SK-N-SH (cell line): ENCODE measurements around the gene FBXO36. TPM values are rescaled to one million over a fixed set of nuclear protein-coding genes. Genes with fewer than 3 reads are reported as not detected.

Source experiments
- CTCF ChIA-PET: fragments of 300-600, 350-600 bp; formaldehyde crosslinking; extraction: SDS; loops from one replicate; lab custom pipeline; 2021; lab: Yijun Ruan, JAX
- POLR2A ChIA-PET: fragments of 350-600 bp; sonication (Branson Sonifier 250); formaldehyde crosslinking; extraction: SDS; loops from one replicate; lab custom pipeline; 2020; ENCODE audit warnings: antibody characterized with exemption, inconsistent platforms; lab: Yijun Ruan, JAX
- DNase-seq: peaks from one replicate; pipeline ENCODE4 v3.0.0; 2012
- H2AFZ ChIP-seq: fragments of 200-600 bp; sonication (generic); 2 replicates; pipeline ENCODE4 v1.8.1; 2016; ENCODE audit warnings: antibody characterized with exemption, mild to moderate bottlenecking, low read depth
- H3F3A ChIP-seq: fragments of 200-600 bp; sonication (generic); replicated peaks from 2 replicates; pipeline ENCODE3; 2016; ENCODE audit warnings: antibody characterized with exemption, mild to moderate bottlenecking; ENCODE audit not compliant: insufficient read depth
- H3K27ac ChIP-seq, 2 experiments: fragments of 200-500 bp in 1 of 2; fragments of 200-600 bp in 1 of 2; sonication (Bioruptor generic) in 1 of 2; sonication (generic), shearing (Covaris generic) in 1 of 2; 2 replicates each; pipeline versions ENCODE4 v1.5.1 to v1.6.1; 2014 to 2016; ENCODE audit warnings: low read depth in 2 of 2, inconsistent platforms in 1 of 2, low read length in 1 of 2, mild to moderate bottlenecking in 1 of 2, mixed read lengths in 1 of 2
- H3K27me3 ChIP-seq: fragments of 200-600 bp; sonication (generic), shearing (Covaris generic); 2 replicates; pipeline ENCODE4 v1.6.1; 2016; ENCODE audit warnings: mixed run types; ENCODE audit not compliant: insufficient read depth
- H3K36me3 ChIP-seq, 2 experiments: fragments of 200-500 bp in 1 of 2; fragments of 200-600 bp in 1 of 2; sonication (Bioruptor generic) in 1 of 2; sonication (generic) in 1 of 2; replicated peaks in 1 of 2; 2 replicates each; pipeline versions ENCODE3 to v1.5.1; 2014 to 2016; ENCODE audit warnings: low read length in 1 of 2, mild to moderate bottlenecking in 1 of 2; ENCODE audit not compliant: insufficient read depth in 2 of 2, control insufficient read depth in 1 of 2
- H3K4me1 ChIP-seq, 2 experiments: fragments of 200-500 bp in 1 of 2; fragments of 200-600 bp in 1 of 2; sonication (Bioruptor generic) in 1 of 2; sonication (generic), shearing (Covaris generic) in 1 of 2; 2 replicates each; pipeline versions ENCODE4 v1.5.1 to v1.6.1; 2014 to 2016; ENCODE audit warnings: low read depth in 1 of 2, low read length in 1 of 2, mixed run types in 1 of 2; ENCODE audit not compliant: insufficient read depth in 2 of 2, control insufficient read depth in 1 of 2
- H3K4me2 ChIP-seq: fragments of 200-600 bp; sonication (generic), shearing (Covaris generic); 2 replicates; pipeline ENCODE4 v1.6.1; 2017; ENCODE audit warnings: mixed run types
- H3K4me3 ChIP-seq, 2 experiments: fragments of 200-500 bp in 1 of 2; fragments of 200-600 bp in 1 of 2; sonication (Bioruptor generic) in 1 of 2; sonication (generic), shearing (Covaris generic) in 1 of 2; 2 replicates each; pipeline versions ENCODE4 v1.5.1 to v1.8.1; 2014 to 2016; ENCODE audit warnings: low read depth in 2 of 2, inconsistent platforms in 1 of 2, low read length in 1 of 2, mild to moderate bottlenecking in 1 of 2, mixed read lengths in 1 of 2, moderate library complexity in 1 of 2
- H3K79me2 ChIP-seq: fragments of 200-600 bp; sonication (generic); 2 replicates; pipeline ENCODE4 v1.8.1; 2017; ENCODE audit warnings: mild to moderate bottlenecking; ENCODE audit not compliant: insufficient read depth
- H3K9ac ChIP-seq: fragments of 200-600 bp; sonication (generic); 2 replicates; pipeline ENCODE4 v1.6.1; 2017; ENCODE audit warnings: mixed run types
- H3K9me2 ChIP-seq: fragments of 200-600 bp; sonication (generic); 2 replicates; pipeline ENCODE4 v1.6.1; 2017; ENCODE audit warnings: mixed run types
- H3K9me3 ChIP-seq: fragments of 200-600 bp; sonication (generic); 2 replicates; pipeline ENCODE4 v1.6.1; 2017; ENCODE audit warnings: mixed run types, mild to moderate bottlenecking, moderate library complexity
- H4K20me1 ChIP-seq: fragments of 200-600 bp; sonication (generic); 2 replicates; pipeline ENCODE4 v1.6.1; 2017; ENCODE audit warnings: mild to moderate bottlenecking, mixed run types; ENCODE audit not compliant: insufficient read depth
- CTCF ChIP-seq: fragments of 200-600 bp; sonication (generic); IDR thresholded peaks from 2 replicates; pipeline ENCODE4 v1.6.1; 2017; ENCODE audit warnings: antibody characterized with exemption, mild to moderate bottlenecking, moderate library complexity
- EP300 ChIP-seq, 2 experiments: IDR thresholded peaks; 2 replicates each; pipeline versions ENCODE4 v1.4.0 to v1.6.1; 2012; ENCODE audit warnings: borderline replicate concordance in 1 of 2, low read depth in 1 of 2, low read length in 1 of 2
- GABPA ChIP-seq: IDR thresholded peaks from 2 replicates; pipeline ENCODE4 v1.4.0; 2012; ENCODE audit warnings: low read depth, mild to moderate bottlenecking
- IRF3 ChIP-seq: fragments of 150-350 bp; IDR thresholded peaks from 2 replicates; pipeline ENCODE4 v1.6.1; 2016; ENCODE audit warnings: mild to moderate bottlenecking, low read depth, low read length
- MEF2A ChIP-seq: IDR thresholded peaks from 2 replicates; pipeline ENCODE4 v1.4.0; 2012; ENCODE audit warnings: low read depth, borderline replicate concordance
- NFIC ChIP-seq: IDR thresholded peaks from 2 replicates; pipeline ENCODE4 v1.4.0; 2012; ENCODE audit warnings: borderline replicate concordance
- POLR2AphosphoS5 ChIP-seq: IDR thresholded peaks from 2 replicates; pipeline ENCODE4 v1.6.1; 2012; ENCODE audit warnings: low read depth, low read length
- REST ChIP-seq: IDR thresholded peaks from 2 replicates; pipeline ENCODE4 v1.6.1; 2012; ENCODE audit warnings: mild to moderate bottlenecking, low read depth, low read length, moderate library complexity
- RFX5 ChIP-seq: IDR thresholded peaks from 2 replicates; pipeline ENCODE4 v1.6.1; 2012; ENCODE audit warnings: mild to moderate bottlenecking, improper control_type of control experiment, low read length
- RXRA ChIP-seq: IDR thresholded peaks from 2 replicates; pipeline ENCODE4 v1.4.0; 2012; ENCODE audit warnings: low read depth, mild to moderate bottlenecking, borderline replicate concordance
- SIN3A ChIP-seq: IDR thresholded peaks from 2 replicates; pipeline ENCODE4 v1.6.1; 2012; ENCODE audit warnings: low read depth, mild to moderate bottlenecking, low read length, moderate library complexity, borderline replicate concordance
- TAF1 ChIP-seq: IDR thresholded peaks from 2 replicates; pipeline ENCODE4 v1.6.1; 2012; ENCODE audit warnings: low read depth, mild to moderate bottlenecking, low read length, moderate library complexity, borderline replicate concordance
- USF1 ChIP-seq: IDR thresholded peaks from 2 replicates; pipeline ENCODE4 v1.4.0; 2012; ENCODE audit warnings: low read depth, borderline replicate concordance
- YY1 ChIP-seq: IDR thresholded peaks from 2 replicates; pipeline ENCODE4 v1.4.0; 2012; ENCODE audit warnings: low read depth, mild to moderate bottlenecking
- ZBTB33 ChIP-seq: IDR thresholded peaks from 2 replicates; pipeline ENCODE4 v1.4.0; 2012; ENCODE audit warnings: low read depth, borderline replicate concordance
- WGBS: methylation state at CpG from one replicate; pipeline ENCODE4 v1.1.6; 2017; ENCODE audit warnings: low lambda C conversion rate; 5-methylcytosine and 5-hydroxymethylcytosine counted together
- polyA plus RNA-seq, 3 experiments: library from polyadenylated mRNA; depleted of rRNA; stranded (reverse); fragments of >200 nt; gene quantifications; 2 replicates each; pipeline ENCODE4 v1.2.3, GENCODE V29; 2012

FBXO36 gene
- polyA plus RNA-seq, 1 of the 3 experiments (the other 2 are of a cell fraction), result 3.9 TPM

- TF ChIP-seq IRF3, result no peak
- no peak for TF ChIP-seq NFIC
- no peak for TF ChIP-seq TAF1
Measured at GRCh38 chr2:229887441-229887840, 34.9 kb upstream of the FBXO36 start (continued).

- Histone ChIP-seq H3K9ac (no peak overlapping the region), H3K4me3 (no peak overlapping the region), H3K27me3 (no peaks in the 10 kb centered on the region), H3F3A (peaks cover 5% of the 10 kb centered on the region), H2AFZ (no peak overlapping the region), H3K36me3 (peaks cover 9 to 27% of the 10 kb centered on the region in 2 experiments), H3K4me2 (no peak overlapping the region), H3K4me1 (peaks cover 0 to 2% of the 10 kb centered on the region in 2 experiments; a peak in 1 of 4 replicates), H3K9me2 (no peaks in the 10 kb centered on the region), H3K27ac (no peak overlapping the region), H3K9me3 (no peaks in the 10 kb centered on the region), H4K20me1 (peaks cover 99% of the 10 kb centered on the region), H3K79me2 (peaks cover 100% of the 10 kb centered on the region)
- POLR2A ChIA-PET, result no interaction called here
- no peak for TF ChIP-seq RFX5
- TF ChIP-seq MEF2A, result no peak
- no peak for TF ChIP-seq SIN3A
- TF ChIP-seq GABPA, result no peak
- TF ChIP-seq CTCF, result no peak
- TF ChIP-seq POLR2AphosphoS5, result no peak
- no peak for TF ChIP-seq REST
- TF ChIP-seq YY1, result no peak
- no peak for TF ChIP-seq USF1
- no peak for TF ChIP-seq EP300 (IDR thresholded peaks at IDR 0.05; ENCODE audit: borderline replicate concordance in 1 of 2, low read depth in 1 of 2, low read length in 1 of 2)
- TF ChIP-seq ZBTB33, result no peak
- no peak for TF ChIP-seq RXRA
- TF ChIP-seq IRF3, result no peak
- CTCF ChIA-PET, result interaction anchor here (1.6 kb wide), 1 partner anchor 121 kb away, joined by 3 read pairs; no protein-coding TSS in a partner anchor
- no peak for DNase-seq
- 97% methylated on average over 1 of the region's 1 CpG for WGBS
Measured at GRCh38 chr2:229888031-229888430, 34.3 kb upstream of the FBXO36 start.
